T-helper 17 cell (primary cell): ENCODE results near the gene E2F2. TPM values are rescaled to one million over a fixed set of nuclear protein-coding genes. Genes with fewer than 3 reads are reported as not detected.

Source experiments
- ATAC-seq: fragments of 150-1000 bp; cut with Tn5 transposase; 2 replicates; pipeline ENCODE4 v1.10.0; 2021; ENCODE audit warnings: mild to moderate bottlenecking, moderate library complexity
- DNase-seq, 3 donors: peaks; one replicate each; pipeline versions ENCODE4 v3.0.0 to v3.0.0-alpha.2; 2020 to 2021
- H3K9me3 ChIP-seq: one replicate; pipeline ENCODE4 v1.7.0; 2013; ENCODE audit warnings: low read length, mild to moderate bottlenecking; ENCODE audit not compliant: control insufficient read depth, poor library complexity, severe bottlenecking
- H3K27ac Mint-ChIP-seq: one replicate; pipeline ENCODE4 v1.8.0; 2022; ENCODE audit warnings: mild to moderate bottlenecking, moderate library complexity, mixed read lengths
- H3K27me3 Mint-ChIP-seq: one replicate; pipeline ENCODE4 v1.8.0; 2022; ENCODE audit warnings: mixed read lengths
- H3K36me3 Mint-ChIP-seq: one replicate; pipeline ENCODE4 v1.8.0; 2022; ENCODE audit warnings: low read depth, mixed read lengths
- H3K4me1 Mint-ChIP-seq: one replicate; pipeline ENCODE4 v1.8.0; 2022; ENCODE audit warnings: mild to moderate bottlenecking, mixed read lengths
- H3K4me3 Mint-ChIP-seq: one replicate; pipeline ENCODE4 v1.8.0; 2022; ENCODE audit warnings: mild to moderate bottlenecking, moderate library complexity, mixed read lengths
- total RNA-seq, 4 donors: library from RNA in 2 of 4; stranded (reverse) in 2 of 4; gene quantifications; one replicate each; pipeline ENCODE4 v1.2.3 and lab custom pipeline; 2022 to 2026

E2F2 gene
- total RNA-seq, 2 donors from 2014 or later: 5.4 TPM

DNA sequence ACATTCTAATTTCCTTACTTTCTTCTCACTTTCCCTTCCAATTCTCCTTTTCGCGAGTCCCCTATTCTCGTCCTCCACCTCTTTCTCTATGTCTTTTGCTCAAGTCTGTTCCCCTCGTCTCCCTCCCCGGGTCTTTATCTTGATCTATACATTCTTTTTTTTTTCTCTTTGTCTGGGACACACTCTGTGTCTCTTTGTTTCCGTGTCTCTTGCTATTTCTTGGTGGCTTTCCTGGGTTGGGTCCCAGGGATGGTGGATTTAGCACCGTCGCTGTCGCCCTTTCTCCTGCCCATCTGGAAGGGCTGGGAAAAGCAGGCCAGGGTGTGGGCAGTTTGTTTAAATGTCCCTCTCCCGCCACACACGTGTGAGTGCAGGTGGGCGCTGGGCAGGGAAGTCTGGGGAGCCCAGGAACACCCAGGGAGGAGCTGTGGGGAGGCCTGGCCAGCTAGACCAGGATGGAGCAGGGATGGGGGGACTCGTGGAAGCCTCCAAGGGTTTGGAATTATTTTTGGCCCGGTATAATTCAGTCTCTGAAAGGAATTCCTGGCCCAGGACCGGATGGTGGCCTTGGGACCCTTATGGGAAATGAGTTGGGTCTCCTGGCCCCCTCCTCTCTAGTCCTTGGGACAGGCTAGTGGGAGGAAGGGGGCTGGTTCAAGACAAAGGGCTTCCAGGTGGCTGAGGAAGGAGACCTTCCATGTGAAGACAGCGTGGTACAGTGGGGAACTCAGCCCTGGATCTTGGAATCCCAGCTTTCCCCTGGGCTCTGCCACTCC lies 37.8 kb upstream of the E2F2 start:
- Mint-ChIP-seq H3K4me3 (peak overlapping the region; percentile 99), H3K36me3 (peaks cover 6% of the 10 kb centered on the region), H3K27me3 (peaks cover 15% of the 10 kb centered on the region), H3K27ac (peak overlapping the region; percentile 72), H3K4me1 (peaks cover 7% of the 10 kb centered on the region)
- H3K9me3 ChIP-seq: no peaks in the 10 kb centered on the region
- no peak for DNase-seq
- no peak for ATAC-seq

DNA sequence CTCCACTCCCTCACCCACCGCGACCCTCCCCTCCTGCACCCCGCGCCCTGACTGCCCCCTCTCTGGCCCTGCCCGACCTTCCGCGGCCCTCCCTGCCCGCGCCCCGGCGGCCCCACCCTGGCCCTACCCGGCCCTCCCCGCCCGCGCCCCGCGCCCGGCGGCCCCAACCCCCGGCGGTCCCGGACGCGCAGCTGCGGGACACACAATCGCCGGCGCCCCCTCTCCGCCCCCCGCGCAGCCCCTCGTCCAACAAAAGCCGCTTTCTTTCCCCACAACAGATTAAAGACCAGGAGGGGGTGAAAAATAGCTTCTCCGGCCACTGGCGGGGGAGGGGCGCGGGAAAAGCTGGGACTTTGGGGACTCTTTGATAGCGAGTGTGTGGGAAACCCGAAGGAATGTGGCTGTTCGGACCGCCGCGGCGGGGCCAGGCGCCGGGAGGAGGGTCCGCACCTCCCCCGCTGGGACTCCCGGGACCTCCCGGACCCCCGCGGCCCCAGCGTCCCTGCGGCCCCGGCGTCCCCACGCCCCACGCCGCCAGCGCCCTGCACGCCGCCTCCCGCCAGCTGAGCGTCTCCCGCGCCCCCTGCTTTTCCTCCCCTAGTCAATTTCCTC lies 37.1 kb upstream of the E2F2 start:
- ATAC-seq: no peak

DNA sequence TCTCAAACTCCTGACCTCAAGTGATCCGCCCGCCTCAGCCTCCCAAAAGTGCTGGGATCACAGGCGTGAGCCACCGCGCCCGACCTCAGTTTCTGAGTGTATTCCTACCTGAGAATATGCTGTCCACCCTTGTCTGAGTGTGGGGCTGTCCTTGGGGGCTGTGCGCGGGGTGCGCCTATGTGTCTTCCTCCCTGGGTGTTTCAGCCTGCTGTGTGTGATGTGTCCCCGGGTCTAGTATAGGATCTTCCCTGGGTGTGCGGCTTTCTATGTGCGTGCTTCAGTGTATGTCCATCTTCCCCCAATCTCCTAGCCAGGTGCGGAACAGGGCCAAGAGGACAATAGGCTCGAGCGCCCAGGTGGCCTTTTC lies 36.6 kb upstream of the E2F2 start:
- no peak for DNase-seq
- Mint-ChIP-seq H3K4me1 (peaks cover 7% of the 10 kb centered on the region), H3K36me3 (peaks cover 6% of the 10 kb centered on the region), H3K4me3 (peak overlapping the region; percentile 77), H3K27me3 (peaks cover 15% of the 10 kb centered on the region), H3K27ac (no peak overlapping the region)
- ATAC-seq: no peak
- H3K9me3 ChIP-seq: no peaks in the 10 kb centered on the region

More for the DNA sequence above, 37.1 kb upstream of the E2F2 start:
- Mint-ChIP-seq H3K27me3 (peaks cover 15% of the 10 kb centered on the region), H3K27ac (peak overlapping the region; percentile 72), H3K4me1 (peaks cover 7% of the 10 kb centered on the region), H3K36me3 (peaks cover 6% of the 10 kb centered on the region), H3K4me3 (peak overlapping the region; percentile 99)
- DNase-seq: no peak
- H3K9me3 ChIP-seq: no peaks in the 10 kb centered on the region

DNA sequence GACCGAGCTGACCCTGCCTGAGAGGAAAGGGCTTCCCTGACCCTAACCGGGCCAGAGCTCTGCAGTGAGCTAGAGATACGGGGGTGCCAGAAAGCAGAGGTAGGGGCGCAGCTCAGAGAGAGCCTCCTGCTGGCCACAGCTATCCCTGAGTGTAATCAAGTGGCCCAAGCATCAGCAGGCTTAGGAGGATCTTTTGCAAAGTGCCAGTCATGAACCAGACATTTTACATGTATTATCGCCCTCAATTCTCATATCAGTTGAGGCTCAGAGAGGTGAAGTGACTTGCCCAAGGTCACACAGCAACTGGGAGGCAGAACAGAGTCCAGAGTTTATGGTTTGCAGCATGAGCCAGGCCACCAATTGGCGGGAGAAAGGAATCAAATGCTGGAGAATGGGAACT lies 35.3 kb upstream of the E2F2 start:
- ATAC-seq (no peak), DNase-seq (no peak)
- Mint-ChIP-seq H3K36me3 (peaks cover 6% of the 10 kb centered on the region), H3K27ac (no peak overlapping the region), H3K27me3 (peaks cover 15% of the 10 kb centered on the region), H3K4me1 (peaks cover 10% of the 10 kb centered on the region), H3K4me3 (peak overlapping the region; percentile 39)
- no peaks in the 10 kb centered on the region for H3K9me3 ChIP-seq

DNA sequence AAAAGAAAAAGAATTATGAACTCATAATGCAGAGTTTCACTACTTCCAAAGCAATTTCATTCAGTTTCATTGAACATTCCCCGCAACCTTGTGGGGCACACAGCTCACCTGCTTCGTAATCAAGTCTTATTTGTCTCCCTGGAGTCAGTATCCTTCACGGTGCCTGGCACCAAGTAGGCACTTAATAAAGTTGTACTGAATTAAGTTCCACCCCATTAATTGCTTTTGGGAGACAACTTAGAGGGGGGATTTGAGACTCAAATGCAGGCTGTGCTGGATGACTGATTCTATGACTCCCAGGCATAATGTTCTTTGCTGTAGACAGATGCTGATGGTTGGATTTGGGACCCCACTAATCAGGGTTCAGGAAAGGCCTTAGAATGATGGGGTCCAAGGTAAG lies 34.7 kb upstream of the E2F2 start:
- ATAC-seq: no peak
- Mint-ChIP-seq H3K27ac (no peak overlapping the region), H3K27me3 (peaks cover 15% of the 10 kb centered on the region), H3K36me3 (peaks cover 6% of the 10 kb centered on the region), H3K4me3 (no peak overlapping the region), H3K4me1 (peaks cover 11% of the 10 kb centered on the region)
- DNase-seq: no peak
- no peaks in the 10 kb centered on the region for H3K9me3 ChIP-seq

GRCh38 chr1:23564529-23565122 lies 33.6 kb upstream of the E2F2 start:
- DNase-seq (no peak), ATAC-seq (no peak)
- Mint-ChIP-seq H3K36me3 (peaks cover 4% of the 10 kb centered on the region), H3K27ac (no peak overlapping the region), H3K27me3 (peaks cover 15% of the 10 kb centered on the region), H3K4me1 (peaks cover 17% of the 10 kb centered on the region), H3K4me3 (no peak overlapping the region)
- no peaks in the 10 kb centered on the region for H3K9me3 ChIP-seq

GRCh38 chr1:23563755-23564374 lies 32.8 kb upstream of the E2F2 start:
- no peak overlapping the region for H3K4me3 Mint-ChIP-seq
- H3K27me3 Mint-ChIP-seq: peaks cover 7% of the 10 kb centered on the region
- H3K36me3 Mint-ChIP-seq: peaks cover 4% of the 10 kb centered on the region
- DNase-seq (no peak), ATAC-seq (no peak)
- no peaks in the 10 kb centered on the region for H3K9me3 ChIP-seq
- H3K4me1 Mint-ChIP-seq: peaks cover 20% of the 10 kb centered on the region
- no peak overlapping the region for H3K27ac Mint-ChIP-seq

GRCh38 chr1:23563003-23563402 lies 32.0 kb upstream of the E2F2 start:
- no peaks in the 10 kb centered on the region for H3K36me3 Mint-ChIP-seq
- H3K4me3 Mint-ChIP-seq: no peak overlapping the region
- DNase-seq: no peak
- no peaks in the 10 kb centered on the region for H3K27me3 Mint-ChIP-seq
- peaks cover 17% of the 10 kb centered on the region for H3K4me1 Mint-ChIP-seq
- H3K9me3 ChIP-seq: no peaks in the 10 kb centered on the region
- H3K27ac Mint-ChIP-seq: no peak overlapping the region
- no peak for ATAC-seq

GRCh38 chr1:23562137-23562876 lies 31.3 kb upstream of the E2F2 start:
- no peaks in the 10 kb centered on the region for H3K27me3 Mint-ChIP-seq
- no peak overlapping the region for H3K4me3 Mint-ChIP-seq
- H3K9me3 ChIP-seq: no peaks in the 10 kb centered on the region
- ATAC-seq (no peak), DNase-seq (no peak)
- peaks cover 22% of the 10 kb centered on the region for H3K4me1 Mint-ChIP-seq
- no peaks in the 10 kb centered on the region for H3K36me3 Mint-ChIP-seq
- no peak overlapping the region for H3K27ac Mint-ChIP-seq

DNA sequence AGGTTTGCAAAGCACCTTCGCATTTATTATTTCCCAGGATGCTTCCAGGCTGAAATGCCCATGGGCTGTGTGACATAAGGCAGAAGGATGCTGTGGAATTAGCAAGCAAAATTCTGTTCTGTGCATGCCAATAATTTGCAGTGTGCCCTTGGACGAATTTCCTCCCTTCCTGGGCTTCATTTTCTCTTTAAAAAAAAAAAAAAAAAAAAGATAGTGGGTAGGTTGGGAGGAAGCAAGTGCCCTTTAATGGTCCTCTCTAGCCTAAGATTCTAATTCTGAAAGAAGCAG lies 30.7 kb upstream of the E2F2 start:
- peaks cover 27% of the 10 kb centered on the region for H3K4me1 Mint-ChIP-seq
- no peaks in the 10 kb centered on the region for H3K27me3 Mint-ChIP-seq
- H3K4me3 Mint-ChIP-seq: no peak overlapping the region
- H3K36me3 Mint-ChIP-seq: no peaks in the 10 kb centered on the region
- H3K27ac Mint-ChIP-seq: peak overlapping the region; percentile 9
- no peaks in the 10 kb centered on the region for H3K9me3 ChIP-seq
- no peak for ATAC-seq
- no peak for DNase-seq

- DNase-seq: no peak
- no peak for ATAC-seq
- peak overlapping the region; percentile 9 for H3K27ac Mint-ChIP-seq
- no peaks in the 10 kb centered on the region for H3K36me3 Mint-ChIP-seq
- H3K4me1 Mint-ChIP-seq: peaks cover 30% of the 10 kb centered on the region
- no peaks in the 10 kb centered on the region for H3K9me3 ChIP-seq
- H3K27me3 Mint-ChIP-seq: no peaks in the 10 kb centered on the region
- H3K4me3 Mint-ChIP-seq: no peak overlapping the region
Measured at GRCh38 chr1:23561076-23561812, 30.2 kb upstream of the E2F2 start.

DNA sequence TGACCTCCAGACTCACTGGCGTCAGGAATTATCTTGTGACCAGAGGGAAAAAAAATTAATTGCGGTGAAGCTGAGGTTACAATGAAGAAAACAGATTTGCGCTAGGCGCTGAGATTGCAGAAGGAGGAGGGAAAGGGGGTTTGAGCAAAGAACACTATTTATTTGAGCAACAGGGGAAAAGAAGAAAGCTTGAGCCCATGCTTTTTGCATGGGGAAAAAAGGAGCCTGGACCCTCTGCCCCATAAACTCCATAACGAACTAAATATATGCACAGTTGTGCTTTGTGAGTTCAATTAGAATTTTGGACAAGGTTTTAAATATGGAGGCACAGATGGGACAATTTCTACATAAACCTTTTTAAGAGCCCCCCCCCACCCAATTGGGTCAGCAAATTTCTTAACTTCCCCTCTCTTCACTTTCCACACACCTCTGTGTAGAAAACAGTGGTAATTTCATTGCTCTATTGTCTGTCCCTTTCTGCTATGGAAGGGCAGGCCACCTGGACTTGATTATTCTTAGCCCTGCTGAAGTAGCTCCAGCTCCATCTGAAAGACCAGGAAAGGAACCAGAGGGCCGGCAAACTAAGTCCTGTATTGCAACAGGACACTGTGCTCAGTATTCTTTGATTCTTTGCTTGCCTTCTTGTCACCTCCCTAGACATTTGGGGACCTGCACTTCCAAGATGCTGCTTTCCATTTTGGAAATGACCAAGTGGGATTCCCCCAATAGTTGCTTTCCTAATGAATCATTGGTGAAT lies 29.1 kb upstream of the E2F2 start:
- no peaks in the 10 kb centered on the region for H3K36me3 Mint-ChIP-seq
- peak overlapping the region; percentile 94 for H3K4me3 Mint-ChIP-seq
- no peaks in the 10 kb centered on the region for H3K9me3 ChIP-seq
- peaks cover 40% of the 10 kb centered on the region for H3K4me1 Mint-ChIP-seq
- DNase-seq (no peak), ATAC-seq (no peak)
- H3K27ac Mint-ChIP-seq: peak overlapping the region; percentile 90
- H3K27me3 Mint-ChIP-seq: no peaks in the 10 kb centered on the region
